HepG2 (cell line): ENCODE results near the gene PLEKHA6. TPM values are rescaled to one million over a fixed set of nuclear protein-coding genes. Genes with fewer than 3 reads are reported as not detected.

Source experiments
- CC2D1A ChIP-seq: sonication (generic); formaldehyde crosslinking; IDR thresholded peaks from 2 replicates; pipeline ENCODE4 v1.8.1; 2023; ENCODE audit warnings: mild to moderate bottlenecking, missing genetic modification reagents
- FOXA1 ChIP-seq, 2 experiments: fragments of 450-650 bp in 1 of 2; sonication (generic) in 1 of 2; formaldehyde crosslinking in 1 of 2; IDR thresholded peaks; 2 replicates each; pipeline versions ENCODE4 v1.4.0 to v1.6.1; 2016 to 2020; ENCODE audit warnings: missing genetic modification reagents in 1 of 2
- HNRNPLL ChIP-seq: fragments of 200-400 bp; formaldehyde crosslinking; IDR thresholded peaks from 2 replicates; pipeline ENCODE4 v1.6.1; 2017; ENCODE audit warnings: mild to moderate bottlenecking, low read depth, low read length; ENCODE audit not compliant: poor library complexity, severe bottlenecking
- HOXA5 ChIP-seq: sonication (generic); formaldehyde crosslinking; IDR thresholded peaks from 2 replicates; pipeline ENCODE4 v1.4.0; 2020; ENCODE audit warnings: missing genetic modification reagents
- KDM3A ChIP-seq: IDR thresholded peaks from 2 replicates; pipeline ENCODE4 v1.6.1; 2018; ENCODE audit warnings: low read depth, missing compliant biosample characterization
- KDM5A ChIP-seq: fragments of 200-600 bp; sonication (generic); IDR thresholded peaks from 2 replicates; pipeline ENCODE4 v1.7.0; 2018; ENCODE audit warnings: antibody characterized with exemption, mild to moderate bottlenecking, low read length, borderline replicate concordance
- RBM39 ChIP-seq: fragments of 200-400 bp; formaldehyde crosslinking; IDR thresholded peaks from one replicate; pipeline ENCODE4 v1.6.1; 2018; ENCODE audit warnings: antibody characterized with exemption, mild to moderate bottlenecking, low read depth, low read length; ENCODE audit not compliant: poor library complexity, severe bottlenecking
- REPIN1 ChIP-seq: sonication (generic); formaldehyde crosslinking; IDR thresholded peaks from 2 replicates; pipeline ENCODE4 v1.8.0; 2022; ENCODE audit warnings: missing genetic modification reagents, low read depth, mild to moderate bottlenecking, borderline replicate concordance
- SIN3A ChIP-seq: IDR thresholded peaks from 2 replicates; pipeline ENCODE4 v1.6.1; 2011; ENCODE audit warnings: low read depth, mild to moderate bottlenecking, control low read depth, low read length, borderline replicate concordance
- SMARCC2 ChIP-seq: fragments of 450-650 bp; IDR thresholded peaks from 2 replicates; pipeline ENCODE4 v1.6.1; 2017; ENCODE audit warnings: antibody characterized with exemption, mild to moderate bottlenecking
- TCF12 ChIP-seq, 2 experiments: fragments of 450-650 bp in 1 of 2; sonication (generic) in 1 of 2; formaldehyde crosslinking in 1 of 2; IDR thresholded peaks; 2 replicates each; pipeline versions ENCODE4 v1.6.1 to v1.8.0; 2017 to 2022; ENCODE audit warnings: antibody characterized with exemption in 1 of 2, mild to moderate bottlenecking in 1 of 2, missing genetic modification reagents in 1 of 2, moderate library complexity in 1 of 2
- YEATS4 ChIP-seq: sonication (generic); formaldehyde crosslinking; IDR thresholded peaks from 2 replicates; pipeline ENCODE4 v1.4.0; 2020; ENCODE audit warnings: missing genetic modification reagents, borderline replicate concordance
- ZFY ChIP-seq: sonication (generic); formaldehyde crosslinking; IDR thresholded peaks from 2 replicates; pipeline ENCODE4 v1.4.0; 2020; ENCODE audit warnings: missing genetic modification reagents
- ZNF235 ChIP-seq: sonication (generic); formaldehyde crosslinking; IDR thresholded peaks from 2 replicates; pipeline ENCODE4 v1.8.1; 2023; ENCODE audit warnings: mild to moderate bottlenecking, missing genetic modification reagents, borderline replicate concordance
- ZNF552 ChIP-seq: sonication (generic); formaldehyde crosslinking; IDR thresholded peaks from 2 replicates; pipeline ENCODE4 v1.9.0; 2022; ENCODE audit warnings: missing genetic modification reagents, mild to moderate bottlenecking, borderline replicate concordance
- ZNF569 ChIP-seq: sonication (generic); formaldehyde crosslinking; IDR thresholded peaks from 2 replicates; pipeline ENCODE4 v1.5.0; 2020; ENCODE audit warnings: mild to moderate bottlenecking, missing genetic modification reagents, moderate library complexity, borderline replicate concordance
- polyA plus RNA-seq, 8 experiments: library from polyadenylated mRNA; depleted of rRNA in 3 of 8; stranded (reverse) in 7 of 8; unstranded in 1 of 8; fragments of >200 nt; fragmentation: Illumina TruSeq in 4 of 8; extraction: Trizol in 4 of 8; gene quantifications; 2 replicates each; pipeline versions ENCODE4 v1.2.1 to v1.2.3, GENCODE V29; 2011 to 2016; ENCODE audit warnings: low read depth in 4 of 8, missing spikeins in 1 of 8, mixed read lengths in 1 of 8; ENCODE audit not compliant: insufficient read depth in 1 of 8
- total RNA-seq, 5 experiments: library from RNA; depleted of rRNA; stranded (reverse); fragments of >200 nt; fragmentation: Illumina TruSeq; extraction: Trizol; gene quantifications; 2 replicates each; pipeline ENCODE4 v1.2.3, GENCODE V29; 2016; ENCODE audit warnings: low read depth in 1 of 5
- TF ChIP-seq, protein P1 (sequence below): sonication (generic); formaldehyde crosslinking; IDR thresholded peaks from 2 replicates; pipeline ENCODE4 v1.9.0; 2021; ENCODE audit warnings: missing genetic modification reagents, borderline replicate concordance
- TF ChIP-seq, protein P2 (sequence below): sonication (generic); formaldehyde crosslinking; IDR thresholded peaks from 2 replicates; pipeline ENCODE4 v1.5.0; 2020; ENCODE audit warnings: missing genetic modification reagents
- TF ChIP-seq, protein P3 (sequence below): sonication (generic); formaldehyde crosslinking; IDR thresholded peaks from 2 replicates; pipeline ENCODE4 v1.4.0; 2020; ENCODE audit warnings: missing genetic modification reagents
- TF ChIP-seq, protein P4 (sequence below): sonication (generic); formaldehyde crosslinking; IDR thresholded peaks from 2 replicates; pipeline ENCODE4 v1.5.0; 2020; ENCODE audit warnings: missing genetic modification reagents

PLEKHA6 gene
- total and polyA plus RNA-seq, 2 of the 13 experiments (the other 11 are each of a cell fraction or from before 2014, with no cell fraction given) = 5.3 to 11.4 TPM

DNA sequence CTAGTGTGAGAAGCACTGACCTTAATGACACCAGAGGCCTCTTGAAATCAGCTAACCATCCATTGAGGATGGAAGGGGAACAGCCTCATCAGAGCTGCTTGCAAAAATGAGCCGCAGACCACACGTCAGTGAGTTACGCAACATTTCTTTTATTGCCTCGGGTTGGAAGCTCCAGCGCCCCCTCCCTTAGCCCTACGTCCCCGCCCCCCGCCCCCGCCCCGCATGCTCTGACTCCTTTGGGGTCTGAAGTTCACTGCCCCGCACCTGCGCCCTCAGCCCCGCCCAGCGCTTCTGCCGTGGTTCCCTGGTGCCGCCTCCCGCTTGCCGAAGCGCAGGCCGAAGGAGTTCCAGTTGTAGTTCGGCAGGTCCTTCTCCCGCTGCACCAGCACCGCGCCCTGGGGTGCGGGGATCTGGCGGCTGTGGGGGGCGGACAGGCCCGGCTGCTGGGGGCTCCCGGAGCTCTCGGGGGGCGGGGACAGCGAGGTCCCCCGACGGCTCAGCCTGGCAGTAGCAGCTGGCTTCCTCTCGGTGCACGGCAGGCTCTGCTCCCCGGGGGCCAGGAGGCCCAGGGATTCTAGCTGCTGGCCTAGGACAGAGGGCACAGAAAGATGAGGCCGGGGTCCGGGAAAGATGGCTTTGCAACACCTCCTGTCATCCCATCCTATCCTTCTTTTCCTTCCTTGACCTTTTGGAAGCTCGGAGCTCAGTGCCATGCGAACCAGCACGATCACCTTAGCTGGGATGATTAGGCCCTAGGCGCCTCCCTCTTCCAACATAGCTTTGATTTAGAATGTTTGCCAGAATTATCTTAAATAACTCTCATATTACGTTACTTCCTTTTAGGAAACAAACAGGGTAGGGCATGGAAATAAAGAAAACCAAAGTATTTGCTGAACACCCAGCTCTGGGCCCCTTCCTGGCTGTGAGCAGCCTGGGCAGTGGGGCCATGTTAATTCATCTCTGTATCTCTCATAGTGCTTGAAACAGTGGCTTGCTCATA, 169.2 kb downstream of the PLEKHA6 start (continued):
- no peak for TF ChIP-seq ZNF235 (CRISPR knock-in tag)
- TF ChIP-seq SIN3A = no peak
- TF ChIP-seq RBM39 = no peak
- TF ChIP-seq SMARCC2 = no peak
- TF ChIP-seq, protein P1, sequence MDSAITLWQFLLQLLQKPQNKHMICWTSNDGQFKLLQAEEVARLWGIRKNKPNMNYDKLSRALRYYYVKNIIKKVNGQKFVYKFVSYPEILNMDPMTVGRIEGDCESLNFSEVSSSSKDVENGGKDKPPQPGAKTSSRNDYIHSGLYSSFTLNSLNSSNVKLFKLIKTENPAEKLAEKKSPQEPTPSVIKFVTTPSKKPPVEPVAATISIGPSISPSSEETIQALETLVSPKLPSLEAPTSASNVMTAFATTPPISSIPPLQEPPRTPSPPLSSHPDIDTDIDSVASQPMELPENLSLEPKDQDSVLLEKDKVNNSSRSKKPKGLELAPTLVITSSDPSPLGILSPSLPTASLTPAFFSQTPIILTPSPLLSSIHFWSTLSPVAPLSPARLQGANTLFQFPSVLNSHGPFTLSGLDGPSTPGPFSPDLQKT (CRISPR knock-in tag) = no peak
- TF ChIP-seq FOXA1 (IDR thresholded peaks at IDR 0.05) = no peak
- TF ChIP-seq FOXA1 (CRISPR knock-in tag; IDR thresholded peaks at IDR 0.05) = no peak
- TF ChIP-seq HNRNPLL = peak; percentile 25
- no peak for TF ChIP-seq HOXA5
- no peak for TF ChIP-seq CC2D1A (CRISPR knock-in tag)
- TF ChIP-seq ZNF569 (CRISPR knock-in tag) = no peak
- TF ChIP-seq KDM5A = no peak
- TF ChIP-seq ZFY (CRISPR knock-in tag) = peak; percentile 45; the same call in 1 of the 2 replicates
- TF ChIP-seq ZNF552 (CRISPR knock-in tag) = no peak
- TF ChIP-seq, protein P2, sequence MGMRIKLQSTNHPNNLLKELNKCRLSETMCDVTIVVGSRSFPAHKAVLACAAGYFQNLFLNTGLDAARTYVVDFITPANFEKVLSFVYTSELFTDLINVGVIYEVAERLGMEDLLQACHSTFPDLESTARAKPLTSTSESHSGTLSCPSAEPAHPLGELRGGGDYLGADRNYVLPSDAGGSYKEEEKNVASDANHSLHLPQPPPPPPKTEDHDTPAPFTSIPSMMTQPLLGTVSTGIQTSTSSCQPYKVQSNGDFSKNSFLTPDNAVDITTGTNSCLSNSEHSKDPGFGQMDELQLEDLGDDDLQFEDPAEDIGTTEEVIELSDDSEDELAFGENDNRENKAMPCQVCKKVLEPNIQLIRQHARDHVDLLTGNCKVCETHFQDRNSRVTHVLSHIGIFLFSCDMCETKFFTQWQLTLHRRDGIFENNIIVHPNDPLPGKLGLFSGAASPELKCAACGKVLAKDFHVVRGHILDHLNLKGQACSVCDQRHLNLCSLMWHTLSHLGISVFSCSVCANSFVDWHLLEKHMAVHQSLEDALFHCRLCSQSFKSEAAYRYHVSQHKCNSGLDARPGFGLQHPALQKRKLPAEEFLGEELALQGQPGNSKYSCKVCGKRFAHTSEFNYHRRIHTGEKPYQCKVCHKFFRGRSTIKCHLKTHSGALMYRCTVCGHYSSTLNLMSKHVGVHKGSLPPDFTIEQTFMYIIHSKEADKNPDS (CRISPR knock-in tag) = no peak
- TF ChIP-seq, protein P3, sequence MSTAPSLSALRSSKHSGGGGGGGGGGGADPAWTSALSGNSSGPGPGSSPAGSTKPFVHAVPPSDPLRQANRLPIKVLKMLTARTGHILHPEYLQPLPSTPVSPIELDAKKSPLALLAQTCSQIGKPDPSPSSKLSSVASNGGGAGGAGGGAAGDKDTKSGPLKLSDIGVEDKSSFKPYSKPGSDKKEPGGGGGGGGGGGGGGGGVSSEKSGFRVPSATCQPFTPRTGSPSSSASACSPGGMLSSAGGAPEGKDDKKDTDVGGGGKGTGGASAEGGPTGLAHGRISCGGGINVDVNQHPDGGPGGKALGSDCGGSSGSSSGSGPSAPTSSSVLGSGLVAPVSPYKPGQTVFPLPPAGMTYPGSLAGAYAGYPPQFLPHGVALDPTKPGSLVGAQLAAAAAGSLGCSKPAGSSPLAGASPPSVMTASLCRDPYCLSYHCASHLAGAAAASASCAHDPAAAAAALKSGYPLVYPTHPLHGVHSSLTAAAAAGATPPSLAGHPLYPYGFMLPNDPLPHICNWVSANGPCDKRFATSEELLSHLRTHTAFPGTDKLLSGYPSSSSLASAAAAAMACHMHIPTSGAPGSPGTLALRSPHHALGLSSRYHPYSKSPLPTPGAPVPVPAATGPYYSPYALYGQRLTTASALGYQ (CRISPR knock-in tag) = no peak
- no peak for TF ChIP-seq KDM3A (CRISPR knock-in tag)
- TF ChIP-seq, protein P4, sequence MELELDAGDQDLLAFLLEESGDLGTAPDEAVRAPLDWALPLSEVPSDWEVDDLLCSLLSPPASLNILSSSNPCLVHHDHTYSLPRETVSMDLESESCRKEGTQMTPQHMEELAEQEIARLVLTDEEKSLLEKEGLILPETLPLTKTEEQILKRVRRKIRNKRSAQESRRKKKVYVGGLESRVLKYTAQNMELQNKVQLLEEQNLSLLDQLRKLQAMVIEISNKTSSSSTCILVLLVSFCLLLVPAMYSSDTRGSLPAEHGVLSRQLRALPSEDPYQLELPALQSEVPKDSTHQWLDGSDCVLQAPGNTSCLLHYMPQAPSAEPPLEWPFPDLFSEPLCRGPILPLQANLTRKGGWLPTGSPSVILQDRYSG (CRISPR knock-in tag) = no peak
- TF ChIP-seq REPIN1 = no peak
- no peak; the same call in 1 of the 2 replicates for TF ChIP-seq YEATS4 (CRISPR knock-in tag)
- no peak for TF ChIP-seq TCF12 (IDR thresholded peaks at IDR 0.05)
- TF ChIP-seq TCF12 (CRISPR knock-in tag; IDR thresholded peaks at IDR 0.05) = no peak
